ENCODE data around the gene ADAMTS8. TPM values are rescaled to one million over a fixed set of nuclear protein-coding genes. Genes with fewer than 3 reads are reported as not detected.

Gene ADAMTS8
- total RNA-seq, 1 donor from 2014 or later: 0.96 TPM

GRCh38 chr11:130422251-130422995 is 6.0 kb downstream of the ADAMTS8 start:
- H3K4me1 Mint-ChIP-seq: peaks cover 26% of the 10 kb centered on the region

GRCh38 chr11:130421697-130422096 is 6.7 kb downstream of the ADAMTS8 start:
- Mint-ChIP-seq H3K27me3 (ENCODE audit: low read depth) (peaks cover 46% of the 10 kb centered on the region), H3K27ac (no peak overlapping the region)

More at GRCh38 chr11:130422251-130422995, 6.0 kb downstream of the ADAMTS8 start:
- Mint-ChIP-seq H3K27me3 (ENCODE audit: low read depth) (peaks cover 53% of the 10 kb centered on the region), H3K9me3 (no peaks in the 10 kb centered on the region), H3K27ac (no peak overlapping the region), H3K4me3 (no peak overlapping the region), H3K36me3 (no peaks in the 10 kb centered on the region)
- TF ChIP-seq CTCF (IDR thresholded peaks at IDR 0.05; ENCODE audit: unreplicated experiment): no peak
- no peak for DNase-seq (ENCODE audit: low spot score in 2 of 2, unreplicated experiment in 2 of 2)

GRCh38 chr11:130421199-130421585 is 7.2 kb downstream of the ADAMTS8 start:
- Mint-ChIP-seq H3K27me3 (ENCODE audit: low read depth) (peaks cover 44% of the 10 kb centered on the region), H3K4me3 (no peak overlapping the region), H3K36me3 (no peaks in the 10 kb centered on the region), H3K4me1 (peaks cover 19% of the 10 kb centered on the region), H3K27ac (no peak overlapping the region), H3K9me3 (no peaks in the 10 kb centered on the region)
- no peak for TF ChIP-seq CTCF (IDR thresholded peaks at IDR 0.05; ENCODE audit: unreplicated experiment)
- DNase-seq (ENCODE audit: low spot score in 2 of 2, unreplicated experiment in 2 of 2): no peak

More at GRCh38 chr11:130421697-130422096, 6.7 kb downstream of the ADAMTS8 start:
- DNase-seq (ENCODE audit: low spot score in 2 of 2, unreplicated experiment in 2 of 2): no peak
- H3K4me1 Mint-ChIP-seq: peaks cover 19% of the 10 kb centered on the region
- H3K9me3 Mint-ChIP-seq: no peaks in the 10 kb centered on the region
- no peak for TF ChIP-seq CTCF (IDR thresholded peaks at IDR 0.05; ENCODE audit: unreplicated experiment)
- no peaks in the 10 kb centered on the region for H3K36me3 Mint-ChIP-seq
- no peak overlapping the region for H3K4me3 Mint-ChIP-seq

GRCh38 chr11:130420478-130421198 is 7.8 kb downstream of the ADAMTS8 start:
- no peak for TF ChIP-seq CTCF (IDR thresholded peaks at IDR 0.05; ENCODE audit: unreplicated experiment)
- Mint-ChIP-seq H3K4me1 (peaks cover 19% of the 10 kb centered on the region), H3K9me3 (no peaks in the 10 kb centered on the region), H3K4me3 (no peak overlapping the region), H3K27me3 (ENCODE audit: low read depth) (peaks cover 41% of the 10 kb centered on the region), H3K27ac (no peak overlapping the region), H3K36me3 (no peaks in the 10 kb centered on the region)
- no peak for DNase-seq (ENCODE audit: low spot score in 2 of 2, unreplicated experiment in 2 of 2)

- no peak overlapping the region for H3K27ac Mint-ChIP-seq
- H3K27me3 Mint-ChIP-seq (ENCODE audit: low read depth): peaks cover 37% of the 10 kb centered on the region
- H3K36me3 Mint-ChIP-seq: no peaks in the 10 kb centered on the region
- H3K4me1 Mint-ChIP-seq: peaks cover 12% of the 10 kb centered on the region
- no peaks in the 10 kb centered on the region for H3K9me3 Mint-ChIP-seq
- no peak for TF ChIP-seq CTCF (IDR thresholded peaks at IDR 0.05; ENCODE audit: unreplicated experiment)
- H3K4me3 Mint-ChIP-seq: no peak overlapping the region
- DNase-seq (ENCODE audit: low spot score in 2 of 2, unreplicated experiment in 2 of 2): no peak
Measured at GRCh38 chr11:130418756-130419155, 9.7 kb downstream of the ADAMTS8 start.

All from mesothelial cell of epicardium (in vitro differentiated cells).